ENCODE results near the gene EEF1AKMT4. TPM values are rescaled to one million over a fixed set of nuclear protein-coding genes. Genes with fewer than 3 reads are reported as not detected.
A peak's percentile ranks its signal among the peaks of the same experiment; 100 is the strongest.

Gene EEF1AKMT4
- total RNA-seq, 3 donors from 2014 or later, result 3.4 to 9.7 (median 6.2) TPM

GRCh38 chr3:184255291-184256039 lies 6.0 kb downstream of the EEF1AKMT4 start:
- DNase-seq (ENCODE audit: low spot score in 2 of 2), result no peak

GRCh38 chr3:184257083-184257915 lies 7.8 kb downstream of the EEF1AKMT4 start:
- H3K36me3 ChIP-seq, result no peaks in the 10 kb centered on the region
- DNase-seq (ENCODE audit: low spot score in 2 of 2), result no peak
- H3K9me3 ChIP-seq, result no peaks in the 10 kb centered on the region
- no peak overlapping the region for H3K27ac ChIP-seq
- intact Hi-C loops (cut with DNase I; ENCODE audit: low total_unique reads), result no loop called here
- H3K4me3 ChIP-seq, result no peak overlapping the region
- TF ChIP-seq CTCF (IDR thresholded peaks at IDR 0.05) (no peak), POLR2AphosphoS5 (IDR thresholded peaks at IDR 0.05) (no peak)
- H3K27me3 ChIP-seq, result peaks cover 9 to 14% of the 10 kb centered on the region in 2 donors
- H3K4me1 ChIP-seq, result peaks cover 0 to 17% of the 10 kb centered on the region in 2 donors

More at GRCh38 chr3:184255291-184256039, 6.0 kb downstream of the EEF1AKMT4 start:
- Histone ChIP-seq H3K9me3 (no peaks in the 10 kb centered on the region), H3K4me1 (peaks cover 0 to 4% of the 10 kb centered on the region in 2 donors), H3K4me3 (no peak overlapping the region), H3K36me3 (no peaks in the 10 kb centered on the region), H3K27me3 (peaks cover 0 to 3% of the 10 kb centered on the region in 2 donors), H3K27ac (no peak overlapping the region)
- intact Hi-C loops (cut with DNase I; ENCODE audit: low total_unique reads), result no loop called here
- no peak for TF ChIP-seq POLR2A (IDR thresholded peaks at IDR 0.05)
- TF ChIP-seq POLR2AphosphoS5 (IDR thresholded peaks at IDR 0.05), result no peak
- no peak for TF ChIP-seq CTCF (IDR thresholded peaks at IDR 0.05)

- no peak for DNase-seq (ENCODE audit: low spot score in 2 of 2)
- TF ChIP-seq POLR2AphosphoS5 (IDR thresholded peaks at IDR 0.05), result no peak
- no peak for TF ChIP-seq CTCF (IDR thresholded peaks at IDR 0.05)
- TF ChIP-seq POLR2A (IDR thresholded peaks at IDR 0.05), result no peak
- no peak overlapping the region for H3K4me3 ChIP-seq
Measured at GRCh38 chr3:184258926-184259325, 9.5 kb downstream of the EEF1AKMT4 start.

GRCh38 chr3:184259396-184259877 lies 10.0 kb downstream of the EEF1AKMT4 start:
- Histone ChIP-seq H3K27me3 (peaks cover 16 to 25% of the 10 kb centered on the region in 2 donors), H3K9me3 (no peaks in the 10 kb centered on the region), H3K4me3 (peak overlapping the region in 1 of 3 donors; percentile 75), H3K27ac (no peak overlapping the region), H3K36me3 (no peaks in the 10 kb centered on the region), H3K4me1 (peaks cover 0 to 20% of the 10 kb centered on the region in 2 donors)
- no peak for DNase-seq (ENCODE audit: low spot score in 2 of 2)
- TF ChIP-seq POLR2A (IDR thresholded peaks at IDR 0.05), result no peak
- no peak for TF ChIP-seq CTCF (IDR thresholded peaks at IDR 0.05)
- TF ChIP-seq POLR2AphosphoS5 (IDR thresholded peaks at IDR 0.05), result no peak
- intact Hi-C loops (cut with DNase I; ENCODE audit: low total_unique reads), result no loop called here

More at GRCh38 chr3:184258926-184259325, 9.5 kb downstream of the EEF1AKMT4 start:
- Histone ChIP-seq H3K9me3 (no peaks in the 10 kb centered on the region), H3K4me1 (peaks cover 0 to 20% of the 10 kb centered on the region in 2 donors), H3K27me3 (peaks cover 16 to 21% of the 10 kb centered on the region in 2 donors), H3K36me3 (no peaks in the 10 kb centered on the region), H3K27ac (no peak overlapping the region)
- intact Hi-C loops (cut with DNase I; ENCODE audit: low total_unique reads), result no loop called here

All from breast epithelium (tissue), 4 donors.